ENCODE data around the gene AAMDC. TPM values are rescaled to one million over a fixed set of nuclear protein-coding genes. Genes with fewer than 3 reads are reported as not detected.
A peak's percentile ranks its signal among the peaks of the same experiment; 100 is the strongest.

Gene AAMDC
- total RNA-seq, 1 experiment from 2014 or later: 20.7 TPM

- Histone ChIP-seq H2BK15ac (ENCODE audit: low read depth, low read length) (no peak overlapping the region), H3K79me2 (ENCODE audit: insufficient read depth, low read length) (peaks cover 6% of the 10 kb centered on the region; the same call in 1 of the 2 replicates), H2AK5ac (ENCODE audit: insufficient read length, low read length) (no peak overlapping the region), H3K4ac (ENCODE audit: low read depth, low read length) (no peak overlapping the region), H4K5ac (ENCODE audit: insufficient read length, low read depth, low read length) (no peak overlapping the region), H3K4me2 (ENCODE audit: insufficient read depth, insufficient read length, low read length) (no peak overlapping the region), H3K27ac (ENCODE audit: insufficient read length, low read depth, low read length) (no peak overlapping the region), H3K56ac (ENCODE audit: insufficient read length, low read depth, low read length) (no peak overlapping the region), H3K4me1 (ENCODE audit: insufficient read depth, low read length) (peaks cover 2% of the 10 kb centered on the region; the same call in 1 of the 2 replicates), H4K91ac (ENCODE audit: insufficient read length, low read depth, low read length) (no peak overlapping the region), H3K79me1 (ENCODE audit: insufficient read depth, low read depth, low read length, poor library complexity, severe bottlenecking) (peaks cover 13% of the 10 kb centered on the region), H2BK5ac (ENCODE audit: insufficient read length, low read length) (no peak overlapping the region), H2BK12ac (ENCODE audit: insufficient read length, low read depth, low read length) (no peak overlapping the region), H2AFZ (ENCODE audit: low read length) (no peak overlapping the region), H4K20me1 (ENCODE audit: control insufficient read depth, insufficient read depth, insufficient read length) (no peaks in the 10 kb centered on the region), H2BK120ac (ENCODE audit: low read depth, low read length, poor library complexity, severe bottlenecking) (no peak overlapping the region), H3K23me2 (ENCODE audit: insufficient read length, low read depth, low read length, poor library complexity, severe bottlenecking) (no peaks in the 10 kb centered on the region), H2BK20ac (ENCODE audit: low read depth, low read length, poor library complexity, severe bottlenecking) (no peak overlapping the region), H3K18ac (ENCODE audit: insufficient read length, low read depth, low read length) (no peak overlapping the region), H3K9ac (ENCODE audit: extremely low read depth, insufficient read length, low read length) (no peak overlapping the region), H3K9me3 (ENCODE audit: control insufficient read depth, low read depth, low read length) (no peaks in the 10 kb centered on the region), H3K14ac (ENCODE audit: insufficient read depth, low read length) (no peak overlapping the region), H4K8ac (replicated peaks; ENCODE audit: insufficient read length, low read depth, low read length) (no peak overlapping the region), H3K23ac (ENCODE audit: insufficient read length, low read depth, low read length) (no peak overlapping the region), H3T11ph (ENCODE audit: low read length) (no peak overlapping the region), H3K27me3 (ENCODE audit: insufficient read depth, low read length) (no peaks in the 10 kb centered on the region)
- H3K4me1 Mint-ChIP-seq: peaks cover 19 to 30% of the 10 kb centered on the region in 2 experiments
- H3K27me3 Mint-ChIP-seq (ENCODE audit: low read depth): no peaks in the 10 kb centered on the region
- no peak for DNase-seq
- TF ChIP-seq CTCF (conservative IDR thresholded peaks at IDR 0.05): no peak
- WGBS (ENCODE audit: extremely low coverage, insufficient read length, low lambda C conversion rate): no CpG with 5 or more reads among the region's 2 CpGs
- peaks cover 0 to 8% (median 0%) of the 10 kb centered on the region in 3 experiments; a peak in 3 of 7 replicates for H3K36me3 Mint-ChIP-seq (ENCODE audit: insufficient read depth in 1 of 3, low read depth in 3 of 3)
- no peak overlapping the region for H3K4me3 Mint-ChIP-seq
- no peaks in the 10 kb centered on the region for H3K9me3 Mint-ChIP-seq
- H3K27ac Mint-ChIP-seq: peak overlapping the region; percentile 50 to 91 (median 82); a peak in 6 of 7 replicates
Measured at GRCh38 chr11:77775936-77776335, 45.0 kb upstream of the AAMDC start.

Data from H9 (cell line).